ENCODE measurements around the gene ADCY4. TPM values are rescaled to one million over a fixed set of nuclear protein-coding genes. Genes with fewer than 3 reads are reported as not detected.

Gene ADCY4
- total and polyA plus RNA-seq, 2 of the 13 experiments (the other 11 are each of a cell fraction or from before 2014, with no cell fraction given): 0.03 TPM; not detected in 1

- TF ChIP-seq, protein P1, sequence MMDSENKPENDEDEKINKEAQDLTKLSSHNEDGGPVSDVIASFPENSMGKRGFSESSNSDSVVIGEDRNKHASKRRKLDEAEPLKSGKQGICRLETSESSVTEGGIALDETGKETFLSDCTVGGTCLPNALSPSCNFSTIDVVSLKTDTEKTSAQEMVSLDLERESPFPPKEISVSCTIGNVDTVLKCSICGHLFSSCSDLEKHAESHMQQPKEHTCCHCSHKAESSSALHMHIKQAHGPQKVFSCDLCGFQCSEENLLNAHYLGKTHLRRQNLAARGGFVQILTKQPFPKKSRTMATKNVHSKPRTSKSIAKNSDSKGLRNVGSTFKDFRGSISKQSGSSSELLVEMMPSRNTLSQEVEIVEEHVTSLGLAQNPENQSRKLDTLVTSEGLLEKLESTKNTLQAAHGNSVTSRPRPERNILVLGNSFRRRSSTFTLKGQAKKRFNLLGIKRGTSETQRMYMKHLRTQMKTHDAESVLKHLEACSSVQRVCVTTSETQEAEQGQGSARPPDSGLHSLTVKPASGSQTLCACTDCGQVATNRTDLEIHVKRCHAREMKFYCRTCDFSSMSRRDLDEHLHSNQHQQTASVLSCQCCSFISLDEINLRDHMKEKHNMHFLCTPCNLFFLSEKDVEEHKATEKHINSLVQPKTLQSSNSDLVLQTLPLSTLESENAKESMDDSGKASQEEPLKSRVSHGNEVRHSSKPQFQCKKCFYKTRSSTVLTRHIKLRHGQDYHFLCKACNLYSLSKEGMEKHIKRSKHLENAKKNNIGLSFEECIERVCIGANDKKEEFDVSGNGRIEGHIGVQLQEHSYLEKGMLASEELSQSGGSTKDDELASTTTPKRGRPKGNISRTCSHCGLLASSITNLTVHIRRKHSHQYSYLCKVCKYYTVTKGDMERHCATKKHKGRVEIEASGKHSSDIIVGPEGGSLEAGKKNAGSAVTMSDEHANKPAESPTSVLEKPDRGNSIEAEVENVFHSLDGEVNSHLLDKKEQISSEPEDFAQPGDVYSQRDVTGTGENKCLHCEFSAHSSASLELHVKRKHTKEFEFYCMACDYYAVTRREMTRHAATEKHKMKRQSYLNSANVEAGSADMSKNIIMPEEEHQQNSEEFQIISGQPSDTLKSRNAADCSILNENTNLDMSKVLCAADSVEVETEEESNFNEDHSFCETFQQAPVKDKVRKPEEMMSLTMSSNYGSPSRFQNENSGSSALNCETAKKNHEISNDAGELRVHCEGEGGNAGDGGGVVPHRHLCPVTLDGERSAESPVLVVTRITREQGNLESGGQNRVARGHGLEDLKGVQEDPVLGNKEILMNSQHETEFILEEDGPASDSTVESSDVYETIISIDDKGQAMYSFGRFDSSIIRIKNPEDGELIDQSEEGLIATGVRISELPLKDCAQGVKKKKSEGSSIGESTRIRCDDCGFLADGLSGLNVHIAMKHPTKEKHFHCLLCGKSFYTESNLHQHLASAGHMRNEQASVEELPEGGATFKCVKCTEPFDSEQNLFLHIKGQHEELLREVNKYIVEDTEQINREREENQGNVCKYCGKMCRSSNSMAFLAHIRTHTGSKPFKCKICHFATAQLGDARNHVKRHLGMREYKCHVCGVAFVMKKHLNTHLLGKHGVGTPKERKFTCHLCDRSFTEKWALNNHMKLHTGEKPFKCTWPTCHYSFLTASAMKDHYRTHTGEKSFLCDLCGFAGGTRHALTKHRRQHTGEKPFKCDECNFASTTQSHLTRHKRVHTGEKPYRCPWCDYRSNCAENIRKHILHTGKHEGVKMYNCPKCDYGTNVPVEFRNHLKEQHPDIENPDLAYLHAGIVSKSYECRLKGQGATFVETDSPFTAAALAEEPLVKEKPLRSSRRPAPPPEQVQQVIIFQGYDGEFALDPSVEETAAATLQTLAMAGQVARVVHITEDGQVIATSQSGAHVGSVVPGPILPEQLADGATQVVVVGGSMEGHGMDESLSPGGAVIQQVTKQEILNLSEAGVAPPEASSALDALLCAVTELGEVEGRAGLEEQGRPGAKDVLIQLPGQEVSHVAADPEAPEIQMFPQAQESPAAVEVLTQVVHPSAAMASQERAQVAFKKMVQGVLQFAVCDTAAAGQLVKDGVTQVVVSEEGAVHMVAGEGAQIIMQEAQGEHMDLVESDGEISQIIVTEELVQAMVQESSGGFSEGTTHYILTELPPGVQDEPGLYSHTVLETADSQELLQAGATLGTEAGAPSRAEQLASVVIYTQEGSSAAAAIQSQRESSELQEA (CRISPR knock-in tag; IDR thresholded peaks at IDR 0.05; ENCODE audit: not compliant biosample characterization): peak; percentile 29
- TF ChIP-seq ADNP (CRISPR knock-in tag; IDR thresholded peaks at IDR 0.05) (no peak), ETV6 (CRISPR knock-in tag; conservative IDR thresholded peaks at IDR 0.05) (no peak; the same call in none of the 2 replicates), THRA (CRISPR knock-in tag; IDR thresholded peaks at IDR 0.05; ENCODE audit: borderline replicate concordance) (peak; percentile 70), CHD4 (IDR thresholded peaks at IDR 0.05; ENCODE audit: borderline replicate concordance, low read length) (peak; percentile 90; the same call in 1 of the 2 replicates), NCOR1 (IDR thresholded peaks at IDR 0.05; ENCODE audit: borderline replicate concordance, low read length) (peak; percentile 100), ZFP82 (CRISPR knock-in tag; IDR thresholded peaks at IDR 0.05; ENCODE audit: borderline replicate concordance) (no peak), HMGA1 (CRISPR knock-in tag; conservative IDR thresholded peaks at IDR 0.05) (no peak), POLR2G (IDR thresholded peaks at IDR 0.05; ENCODE audit: low read depth, low read length) (peak; percentile 98), TFE3 (CRISPR knock-in tag; IDR thresholded peaks at IDR 0.05) (peak; percentile 82), ZSCAN31 (CRISPR knock-in tag; IDR thresholded peaks at IDR 0.05; ENCODE audit: low read depth) (peak; percentile 69), IKZF4 (CRISPR knock-in tag; IDR thresholded peaks at IDR 0.05; ENCODE audit: borderline replicate concordance, low read depth, not compliant biosample characterization) (peak; percentile 79)
- TF ChIP-seq, protein P2, sequence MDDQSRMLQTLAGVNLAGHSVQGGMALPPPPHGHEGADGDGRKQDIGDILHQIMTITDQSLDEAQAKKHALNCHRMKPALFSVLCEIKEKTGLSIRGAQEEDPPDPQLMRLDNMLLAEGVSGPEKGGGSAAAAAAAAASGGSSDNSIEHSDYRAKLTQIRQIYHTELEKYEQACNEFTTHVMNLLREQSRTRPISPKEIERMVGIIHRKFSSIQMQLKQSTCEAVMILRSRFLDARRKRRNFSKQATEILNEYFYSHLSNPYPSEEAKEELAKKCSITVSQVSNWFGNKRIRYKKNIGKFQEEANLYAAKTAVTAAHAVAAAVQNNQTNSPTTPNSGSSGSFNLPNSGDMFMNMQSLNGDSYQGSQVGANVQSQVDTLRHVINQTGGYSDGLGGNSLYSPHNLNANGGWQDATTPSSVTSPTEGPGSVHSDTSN (CRISPR knock-in tag; IDR thresholded peaks at IDR 0.05; ENCODE audit: borderline replicate concordance): no peak
- TF ChIP-seq, protein P3, sequence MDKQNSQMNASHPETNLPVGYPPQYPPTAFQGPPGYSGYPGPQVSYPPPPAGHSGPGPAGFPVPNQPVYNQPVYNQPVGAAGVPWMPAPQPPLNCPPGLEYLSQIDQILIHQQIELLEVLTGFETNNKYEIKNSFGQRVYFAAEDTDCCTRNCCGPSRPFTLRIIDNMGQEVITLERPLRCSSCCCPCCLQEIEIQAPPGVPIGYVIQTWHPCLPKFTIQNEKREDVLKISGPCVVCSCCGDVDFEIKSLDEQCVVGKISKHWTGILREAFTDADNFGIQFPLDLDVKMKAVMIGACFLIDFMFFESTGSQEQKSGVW (CRISPR knock-in tag; IDR thresholded peaks at IDR 0.05; ENCODE audit: borderline replicate concordance): no peak
Measured at GRCh38 chr14:24307575-24308341, 27.1 kb downstream of the ADCY4 start, which contains the start of gene CIDEB (continued).

Data from HepG2 (cell line).